DOHH2 (cell line): ENCODE measurements around the gene FOSL2.

Source experiments
- CTCF ChIP-seq: fragments of 200-600 bp; sonication (generic); IDR thresholded peaks from one replicate; pipeline ENCODE4 v1.5.1; 2014; ENCODE audit warnings: antibody characterized with exemption, mild to moderate bottlenecking, low read depth, low read length; ENCODE audit not compliant: poor library complexity, severe bottlenecking
- EZH2phosphoT487 ChIP-seq: fragments of 200-600 bp; sonication (generic); IDR thresholded peaks from 2 replicates; pipeline ENCODE4 v1.6.1; 2017; ENCODE audit warnings: borderline replicate concordance, mild to moderate bottlenecking, antibody characterized with exemption, low read length, moderate library complexity, mixed read lengths

GRCh38 chr2:28362991-28363521, 29.6 kb upstream of the FOSL2 start:
- TF ChIP-seq CTCF, result no peak
- no peak for TF ChIP-seq EZH2phosphoT487
